NCI-H187 (cell line): ENCODE measurements around the gene LEMD3.

Source experiments
- DNase-seq, 2 experiments: peaks; one replicate each; lab custom pipeline; 2025; lab: John Stamatoyannopoulos, UW

The LEMD3 gene

DNA sequence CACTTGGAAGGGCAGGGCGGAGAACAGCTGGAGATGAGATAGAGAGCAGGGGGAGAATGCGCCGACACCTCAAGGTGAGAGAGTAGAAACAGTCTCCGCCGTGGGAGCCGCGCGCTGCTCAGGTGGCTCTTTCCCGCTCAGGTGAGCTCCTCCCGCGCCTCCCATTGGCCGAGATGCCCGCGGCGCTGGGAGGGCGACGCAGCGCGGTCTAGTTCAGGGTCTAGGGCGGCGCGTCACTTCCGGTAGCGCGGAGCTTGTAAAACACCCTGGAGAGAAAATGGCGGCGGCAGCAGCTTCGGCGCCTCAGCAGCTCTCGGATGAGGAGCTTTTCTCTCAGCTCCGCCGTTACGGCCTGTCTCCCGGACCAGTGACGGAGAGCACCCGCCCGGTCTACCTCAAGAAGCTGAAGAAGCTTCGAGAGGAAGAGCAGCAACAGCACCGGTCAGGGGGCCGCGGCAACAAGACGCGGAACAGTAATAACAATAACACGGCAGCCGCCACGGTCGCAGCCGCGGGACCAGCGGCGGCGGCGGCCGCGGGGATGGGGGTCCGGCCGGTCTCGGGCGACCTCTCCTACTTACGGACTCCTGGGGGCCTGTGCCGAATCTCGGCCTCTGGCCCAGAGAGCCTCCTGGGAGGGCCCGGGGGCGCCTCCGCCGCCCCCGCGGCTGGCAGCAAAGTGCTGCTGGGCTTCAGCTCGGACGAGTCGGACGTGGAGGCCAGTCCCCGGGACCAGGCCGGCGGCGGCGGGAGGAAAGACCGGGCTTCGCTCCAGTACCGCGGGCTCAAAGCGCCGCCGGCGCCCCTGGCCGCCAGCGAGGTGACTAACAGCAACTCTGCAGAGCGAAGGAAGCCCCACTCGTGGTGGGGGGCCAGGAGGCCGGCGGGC, at the start of gene LEMD3:
LEMD3 (plus strand) TSS at position 264 of the 889 bp plus-strand sequence; CDS start at position 278, 14 bp downstream.
- DNase-seq = peak; percentile 96 to 98

DNA sequence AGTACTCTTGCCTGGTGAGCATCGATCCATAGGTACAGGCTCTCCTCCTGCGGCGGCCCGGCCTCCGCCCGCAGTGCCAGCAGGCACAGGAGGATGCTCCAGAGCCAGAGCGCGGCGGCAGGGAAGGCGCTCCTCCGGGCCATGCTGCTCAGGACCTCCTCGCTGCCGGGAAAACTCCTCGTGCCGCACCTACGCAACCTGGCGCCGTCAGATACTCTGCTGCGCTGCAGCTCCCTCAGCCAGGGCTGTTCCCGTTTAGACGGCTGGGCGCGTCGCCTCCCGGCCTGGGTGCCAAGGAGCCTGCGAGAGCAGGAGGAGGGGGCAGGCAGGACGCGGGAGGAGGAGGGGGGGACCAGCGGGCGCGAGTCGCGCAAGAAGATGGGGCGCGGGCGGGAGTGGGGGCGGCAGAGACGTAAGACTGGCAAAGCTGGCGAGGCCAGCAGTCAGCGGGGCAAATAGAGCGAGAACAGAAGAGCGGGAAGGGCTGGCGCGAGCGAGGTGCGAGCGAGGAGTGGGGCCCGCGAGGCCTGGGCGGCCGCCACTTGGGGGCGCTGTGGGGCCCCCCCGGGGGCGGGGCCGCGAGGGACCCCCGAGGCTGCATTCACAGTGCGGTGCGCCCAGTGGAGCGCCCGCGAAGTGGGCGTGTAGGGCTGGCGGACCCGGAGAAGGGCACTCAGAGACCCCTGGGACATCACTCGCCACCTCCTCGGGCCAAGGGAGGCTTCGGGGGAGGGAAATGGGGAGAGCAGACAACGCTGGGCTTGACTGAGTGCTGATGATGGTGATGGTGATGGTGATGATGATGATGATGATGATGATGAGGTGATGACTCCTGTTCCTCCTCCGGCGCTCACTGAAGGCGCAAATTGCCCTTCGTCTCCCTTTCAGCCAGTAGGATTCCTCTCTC, 48.1 kb upstream of the LEMD3 start, which contains the start of gene WIF1:
WIF1 (minus strand) TSS at position 257 of the 907 bp plus-strand sequence; CDS start at position 143, 114 bp downstream.
- no peak for DNase-seq

DNA sequence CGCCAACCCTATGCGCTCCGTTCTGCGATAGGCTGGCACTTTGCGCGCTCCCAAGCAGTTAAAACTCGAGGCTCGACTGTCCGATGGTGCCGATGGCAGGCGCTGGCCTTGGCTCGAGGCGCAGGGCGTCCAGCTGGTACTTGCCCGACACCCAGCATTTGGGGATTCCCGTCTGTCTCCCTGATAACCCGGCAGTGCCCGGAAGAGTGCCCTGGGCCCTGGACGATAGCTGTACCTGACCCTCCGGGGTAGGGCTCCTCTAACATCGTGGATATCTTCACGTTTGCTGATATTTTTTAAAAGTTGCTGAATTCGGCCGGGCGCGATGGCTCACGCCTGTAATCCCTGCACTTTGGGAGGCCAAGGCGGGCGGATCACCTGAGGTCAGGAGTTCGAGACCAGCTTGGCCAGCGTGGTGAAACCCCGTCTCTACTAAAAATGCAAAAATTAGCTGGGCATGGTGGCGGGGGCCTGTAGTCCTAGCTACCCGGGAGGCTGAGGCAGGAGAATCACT, 47.4 kb upstream of the LEMD3 start:
- DNase-seq = no peak

DNA sequence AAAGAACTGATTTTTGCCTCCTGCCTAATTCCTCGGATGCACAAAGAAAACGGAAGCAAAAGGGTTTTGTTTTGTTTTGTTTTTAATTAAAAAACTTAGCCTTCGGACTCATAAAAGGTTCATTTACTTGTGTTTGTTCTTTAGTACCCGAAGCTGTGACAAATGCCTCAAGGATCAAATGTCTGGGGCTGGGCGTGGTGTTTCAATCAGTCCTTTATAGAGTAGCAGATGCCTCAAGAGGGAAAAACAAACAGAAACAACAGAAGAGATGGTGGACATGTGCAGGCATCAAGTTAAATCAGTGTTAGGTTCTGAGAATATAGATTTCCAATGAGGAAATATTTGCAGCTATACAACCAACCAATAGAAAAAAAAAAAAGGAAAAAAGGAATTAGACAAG, 46.7 kb upstream of the LEMD3 start:
- DNase-seq = no peak

DNA sequence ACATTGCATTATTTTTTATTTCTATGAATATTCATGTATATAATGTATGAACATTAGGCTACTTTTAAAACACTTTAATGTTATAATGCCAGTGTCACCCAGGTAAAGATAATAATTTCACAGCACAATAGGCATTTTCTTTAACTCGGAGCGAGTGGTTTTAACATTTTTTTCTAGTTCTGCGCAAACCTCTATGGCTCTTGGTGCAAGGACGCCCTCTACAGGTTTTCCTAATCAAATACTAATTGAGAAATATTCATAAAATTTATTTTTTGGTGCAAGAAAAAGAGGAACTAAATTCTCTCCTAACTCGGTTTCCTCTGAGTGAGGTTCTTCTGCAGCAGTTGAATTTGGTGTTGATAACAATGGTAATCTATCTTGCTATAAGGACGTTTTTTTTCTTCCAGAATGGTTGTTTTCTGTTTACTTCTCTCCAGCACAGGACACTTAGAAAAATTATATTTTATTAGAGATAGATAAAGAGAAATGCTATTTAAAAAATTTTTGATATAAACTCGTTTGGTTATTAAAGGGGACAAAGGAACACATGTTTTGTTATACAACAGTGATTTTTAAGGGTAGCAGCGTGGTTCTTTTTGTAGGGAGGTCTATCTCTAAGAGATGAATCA, 45.8 kb upstream of the LEMD3 start:
- DNase-seq = no peak

DNA sequence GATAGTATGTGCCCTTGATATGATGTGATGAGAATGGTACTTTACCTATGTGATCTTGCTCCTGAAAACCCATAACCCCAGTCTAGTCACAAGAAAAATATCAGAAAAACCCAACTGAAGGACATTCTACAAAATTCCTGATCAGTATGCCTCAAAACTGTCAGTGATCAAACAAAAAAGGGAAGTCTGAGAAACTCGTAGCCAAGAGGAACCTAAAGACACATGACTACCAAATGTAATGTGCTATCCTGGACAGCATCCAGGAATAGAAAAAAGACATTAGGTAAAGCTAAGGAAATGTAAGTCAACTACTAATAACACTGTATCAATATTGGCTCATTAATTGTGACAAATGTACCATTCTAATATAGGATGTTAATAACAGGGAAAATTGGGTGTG, 44.1 kb upstream of the LEMD3 start:
- no peak for DNase-seq

DNA sequence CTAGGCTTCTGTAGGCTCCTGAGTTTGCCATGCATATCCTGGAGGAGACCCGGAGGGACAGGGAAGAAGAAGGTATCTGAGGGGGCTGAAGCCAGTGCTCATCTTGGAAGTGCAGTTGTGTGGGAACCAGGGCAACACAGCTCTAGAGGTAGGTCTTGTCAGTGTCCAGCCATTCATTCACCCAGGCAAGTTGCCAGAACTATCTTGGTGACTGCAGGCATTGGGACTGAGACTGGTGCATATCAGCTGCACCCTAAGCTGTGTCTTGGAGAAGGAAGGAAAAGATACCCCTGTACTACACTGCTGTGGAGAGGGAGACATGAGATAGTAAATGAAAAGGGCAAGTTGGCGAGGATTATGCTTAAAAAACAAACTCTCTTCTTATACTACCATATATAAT, 43.4 kb upstream of the LEMD3 start:
- no peak for DNase-seq

DNA sequence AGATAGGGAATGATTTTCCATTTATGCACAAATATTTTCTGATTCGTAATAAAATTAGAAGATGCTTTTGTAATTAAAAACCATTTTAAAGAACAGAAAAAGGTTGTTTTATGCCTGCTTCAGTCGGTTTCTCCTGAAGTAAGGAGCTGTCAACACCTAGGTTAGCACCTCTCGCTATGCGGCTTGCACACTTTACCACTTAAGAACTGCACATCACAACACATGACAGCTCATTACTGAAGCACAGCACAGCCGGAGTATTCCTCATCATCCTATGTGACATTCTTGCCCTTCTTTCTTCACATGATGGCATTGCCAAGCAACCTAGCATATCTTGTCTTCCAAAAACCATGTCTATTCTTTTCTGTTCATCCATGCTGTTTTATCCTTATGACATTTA, 42.9 kb upstream of the LEMD3 start:
- DNase-seq = no peak

DNA sequence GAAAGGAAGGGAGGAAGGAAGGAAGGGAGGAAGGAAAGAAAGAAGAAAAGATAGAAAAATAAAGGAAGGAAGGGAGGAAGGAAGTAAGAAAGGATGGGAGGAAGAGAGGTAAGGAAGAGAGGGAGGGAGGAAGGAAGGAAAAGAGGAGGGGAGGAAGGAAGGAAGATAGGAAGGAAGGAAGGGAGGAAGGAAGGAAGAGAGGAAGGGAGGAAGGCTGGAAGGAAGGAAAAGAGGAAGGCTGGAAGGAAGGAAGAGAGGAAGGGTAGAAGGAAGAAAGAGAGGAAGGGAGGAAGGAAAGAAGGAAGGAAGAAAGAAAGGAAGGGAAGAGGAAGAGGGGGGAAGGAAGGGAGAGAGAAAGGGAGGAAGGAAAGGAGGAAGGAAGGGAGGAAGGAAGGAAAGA, 35.5 kb upstream of the LEMD3 start:
- no peak for DNase-seq

DNA sequence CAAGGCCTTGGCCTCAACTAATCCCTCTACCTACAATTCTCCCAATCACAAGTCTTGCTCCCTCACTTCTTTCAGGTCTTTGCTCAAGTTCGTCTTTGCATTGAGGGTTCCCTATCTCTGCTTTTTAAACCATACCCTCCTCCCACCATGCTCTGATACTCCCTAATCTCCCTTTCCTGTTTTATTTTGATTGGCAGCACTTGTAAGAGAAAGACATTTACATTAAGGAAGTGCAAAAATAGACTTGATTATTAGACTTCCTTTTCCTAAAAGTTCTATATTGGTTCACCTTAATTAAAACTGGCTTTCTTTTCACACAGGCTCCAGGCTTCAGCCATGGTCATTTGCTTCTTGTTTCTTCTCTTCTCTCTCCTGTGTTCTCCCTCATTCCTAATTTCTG, 30.0 kb upstream of the LEMD3 start:
- DNase-seq = no peak

DNA sequence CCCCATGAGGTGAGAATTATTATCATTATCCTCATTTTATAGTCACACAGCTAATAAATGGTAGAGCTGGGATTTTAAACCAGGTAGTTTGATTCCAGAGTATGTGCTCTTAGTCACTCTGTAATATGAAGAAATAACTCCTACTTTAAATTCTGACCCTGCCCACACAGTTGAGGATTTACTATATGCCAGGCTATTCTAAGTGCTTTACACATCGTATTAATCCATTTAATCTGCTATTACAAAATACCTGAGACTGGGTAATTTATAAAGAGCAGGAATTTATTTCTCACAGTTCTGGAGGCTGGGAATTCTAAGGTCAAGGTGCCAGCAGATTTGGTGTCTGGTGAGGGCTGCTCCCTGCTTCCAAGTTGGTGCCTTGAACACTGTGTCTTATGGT, 28.6 kb upstream of the LEMD3 start:
- DNase-seq = no peak

DNA sequence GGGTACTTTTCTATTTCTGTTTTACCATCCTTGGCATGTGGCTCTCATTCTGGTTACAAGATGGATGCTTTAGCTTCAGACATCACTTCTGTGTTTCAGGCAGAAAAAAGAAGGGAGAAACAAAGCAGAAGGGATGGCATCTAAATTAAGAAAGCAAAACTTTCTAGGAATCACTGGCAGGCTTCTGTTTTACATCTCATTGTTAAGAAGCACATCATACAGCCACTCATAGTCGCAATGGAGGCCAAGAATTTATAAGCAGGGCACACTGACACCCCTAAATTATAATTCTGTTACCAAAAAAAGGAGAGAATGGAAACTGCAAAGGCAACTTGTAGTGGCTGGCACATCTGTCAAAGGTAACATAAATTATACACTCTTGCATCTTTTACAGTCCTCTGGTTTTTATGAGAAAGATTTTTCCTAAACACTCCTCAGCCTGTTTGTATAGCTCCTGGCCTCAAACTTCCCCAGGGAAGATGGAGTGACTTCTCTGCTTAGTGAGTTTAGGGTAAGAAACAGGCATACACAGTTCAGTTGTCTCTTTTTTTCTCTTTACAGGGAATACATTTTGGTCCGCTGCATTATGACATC, 22.0 kb upstream of the LEMD3 start:
- DNase-seq = no peak

DNA sequence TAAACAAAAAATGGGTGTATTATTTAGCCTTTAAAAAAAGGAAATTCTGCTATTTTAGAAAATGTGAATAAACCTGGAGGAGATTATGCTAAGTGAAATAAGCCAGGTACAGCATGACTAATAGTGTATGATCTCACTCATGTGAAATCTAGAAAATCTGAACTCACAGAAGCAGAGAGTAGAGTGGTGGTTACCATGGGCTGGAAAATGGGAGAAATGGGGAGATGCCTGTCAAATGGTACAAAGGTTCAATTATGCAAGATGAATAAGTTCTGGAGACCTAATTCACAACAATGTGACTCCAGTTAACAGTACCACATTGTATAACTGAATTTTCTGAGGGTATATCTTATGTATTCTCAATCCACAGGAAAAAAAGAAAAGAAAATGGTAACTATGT, 17.4 kb upstream of the LEMD3 start:
- DNase-seq = no peak

DNA sequence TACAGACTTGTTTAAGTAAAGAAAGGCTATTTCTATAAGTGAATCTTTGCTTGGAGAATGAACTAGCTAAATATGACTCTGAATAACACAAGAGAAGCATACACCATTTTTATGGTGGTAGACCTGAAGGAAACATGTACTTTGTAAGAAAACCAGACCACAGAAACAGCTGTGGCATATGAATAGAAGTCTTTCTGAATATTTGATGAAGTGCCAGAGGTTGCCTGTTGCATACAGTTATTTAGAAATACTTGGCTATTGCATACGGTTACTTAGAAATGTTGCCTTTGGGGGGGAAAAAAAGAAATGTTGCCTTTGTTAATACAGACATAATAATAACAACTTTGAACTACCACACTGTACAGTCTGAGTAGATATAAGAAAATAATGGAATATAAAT, 16.8 kb upstream of the LEMD3 start:
- DNase-seq = no peak

DNA sequence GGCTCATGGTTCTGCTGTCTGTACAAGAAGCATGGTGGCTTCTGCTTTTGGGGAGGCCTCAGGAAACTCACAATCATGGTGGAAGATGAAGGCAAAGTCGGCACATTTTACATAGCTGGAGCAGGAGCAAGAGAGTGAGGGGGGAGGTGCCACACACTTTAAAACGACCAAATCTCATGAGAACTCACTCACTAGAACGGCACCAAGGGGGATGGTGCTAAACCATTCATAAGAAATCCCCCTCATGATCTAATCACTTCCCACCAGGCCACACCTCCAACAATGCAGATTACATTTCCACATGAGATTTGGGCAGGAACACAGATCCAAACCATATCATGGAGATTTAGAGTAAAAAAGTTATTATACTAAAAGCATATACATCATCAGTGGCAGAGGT, 13.6 kb upstream of the LEMD3 start:
- no peak for DNase-seq

DNA sequence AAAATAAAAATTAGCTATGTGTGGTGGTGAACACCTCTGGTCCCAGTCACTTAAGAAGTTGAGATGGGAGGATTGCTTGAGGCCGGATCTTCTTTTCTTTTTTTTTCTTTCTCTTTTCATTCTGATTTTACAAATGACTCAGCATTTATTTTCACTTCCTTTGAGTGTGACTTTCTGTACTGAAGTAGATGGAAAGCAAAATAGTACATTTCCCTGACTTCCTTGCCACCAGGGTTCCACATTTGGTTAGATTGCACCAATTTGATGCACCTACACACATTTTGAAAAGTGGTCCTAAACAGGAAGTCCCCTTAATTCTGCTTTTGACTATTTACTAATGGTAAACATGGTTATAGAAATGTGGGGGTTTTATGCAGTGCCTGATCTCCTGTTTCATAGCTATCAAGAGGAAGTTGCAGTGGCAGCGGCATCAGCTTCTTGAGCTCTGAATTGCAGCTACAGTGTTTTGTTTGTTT, 13.0 kb upstream of the LEMD3 start:
- no peak for DNase-seq

DNA sequence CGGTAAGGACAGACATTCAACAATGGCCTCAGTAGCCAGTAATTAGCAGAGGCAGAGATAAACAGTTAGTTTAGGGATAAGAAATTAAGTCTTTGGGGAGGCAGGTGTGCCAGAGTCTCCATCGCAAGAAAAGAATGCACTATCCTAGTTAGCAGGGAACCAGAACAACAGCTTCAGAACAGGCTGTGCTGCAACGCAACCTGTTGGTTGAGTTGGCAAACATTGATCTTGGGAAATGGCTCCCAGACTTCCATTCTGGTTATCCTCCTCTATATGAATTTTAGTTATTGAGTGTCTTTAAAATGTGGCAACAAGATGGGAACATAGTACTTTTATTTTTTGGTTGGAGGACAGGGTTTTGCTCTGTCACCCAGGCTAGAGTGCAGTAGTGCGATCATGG, 12.3 kb upstream of the LEMD3 start:
- DNase-seq = no peak

DNA sequence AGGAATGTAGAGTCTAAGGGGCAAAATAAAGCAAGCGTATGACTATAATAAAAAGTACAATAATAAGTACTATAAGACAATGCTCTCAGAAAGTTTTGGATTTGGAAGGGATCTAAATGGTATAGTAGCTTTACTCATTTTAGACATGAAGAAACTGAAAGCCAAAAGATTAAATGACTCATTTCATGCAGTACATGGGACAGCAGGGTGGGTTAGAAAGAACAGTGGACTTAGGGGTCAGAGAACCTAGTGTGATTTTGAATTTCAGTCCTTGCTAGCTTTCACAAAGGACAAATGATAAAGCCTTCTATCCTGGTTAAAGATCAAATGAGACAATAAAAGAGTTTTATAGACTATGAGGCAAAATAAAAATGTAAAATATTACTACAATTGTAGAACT, 6.8 kb upstream of the LEMD3 start:
- no peak for DNase-seq

DNA sequence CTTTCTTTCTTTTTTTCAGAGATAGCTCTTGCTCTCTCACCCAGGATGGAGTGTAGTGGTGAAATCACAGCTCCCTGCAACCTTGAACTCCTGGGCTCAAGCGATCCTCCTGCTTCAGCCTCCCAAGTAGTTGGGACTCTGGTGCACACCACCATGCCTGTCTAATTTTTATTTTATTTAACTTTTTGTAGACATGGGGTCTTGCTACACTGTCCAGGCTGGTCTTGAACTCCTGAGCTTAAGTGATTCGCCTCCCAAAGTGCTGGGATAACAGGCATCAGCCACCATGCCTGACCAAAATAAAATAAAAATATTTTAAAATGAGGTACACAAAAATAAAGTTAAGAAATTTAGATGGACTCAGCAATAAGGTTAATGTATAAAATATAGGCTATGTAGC, 5.1 kb upstream of the LEMD3 start:
- no peak for DNase-seq

DNA sequence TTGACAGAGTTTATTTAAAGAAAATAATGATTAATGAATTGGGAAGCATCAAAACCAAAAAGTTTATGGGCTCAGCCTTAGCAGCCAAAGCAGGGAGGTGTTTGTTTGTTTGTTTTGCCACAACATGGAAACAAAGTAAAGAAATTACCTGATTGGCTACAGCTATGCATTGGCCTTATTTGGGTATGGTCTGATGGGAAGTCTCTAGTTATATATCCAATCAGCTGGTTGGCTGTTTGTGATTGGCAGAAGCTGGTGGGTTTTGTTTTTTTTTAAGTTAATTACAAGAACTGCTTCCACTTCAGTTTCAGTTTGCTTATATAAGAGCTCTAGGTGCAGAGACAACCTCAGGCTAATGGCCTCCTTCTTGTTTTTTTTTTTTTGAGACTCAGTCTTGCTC, 4.6 kb upstream of the LEMD3 start:
- no peak for DNase-seq

DNA sequence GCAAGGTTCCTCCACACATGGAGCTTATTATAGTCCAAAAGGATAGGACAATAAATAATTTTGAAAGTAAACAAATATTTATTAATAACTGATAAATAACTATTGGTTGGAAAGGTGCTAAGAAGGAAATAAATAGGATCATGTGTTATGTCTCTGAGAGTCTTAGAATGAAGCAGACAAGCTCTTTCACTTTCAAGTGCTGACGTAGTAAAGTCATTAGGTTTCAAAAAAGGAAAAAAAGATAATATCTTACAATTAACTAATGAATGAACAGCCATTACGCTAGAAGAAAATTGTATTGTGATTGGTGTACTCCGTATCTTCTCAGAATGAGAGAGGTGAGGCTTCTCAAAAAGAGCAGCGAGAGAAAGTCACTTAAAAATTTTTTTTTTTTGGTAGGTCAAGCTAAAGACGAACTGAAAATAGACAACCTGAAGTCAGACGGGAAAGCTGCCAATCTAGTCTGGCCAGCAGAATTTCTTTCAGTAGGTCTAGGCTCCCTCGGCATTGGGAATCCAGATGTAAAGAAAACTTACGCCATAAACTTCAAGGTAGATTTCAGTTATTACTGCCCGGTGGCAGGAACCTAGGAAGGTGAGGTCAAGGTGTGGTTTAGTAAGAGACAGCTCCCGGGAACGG, 583 bp upstream of the LEMD3 start:
- no peak for DNase-seq
